Measurements from ENCODE around the gene DCLRE1C. TPM values are rescaled to one million over a fixed set of nuclear protein-coding genes. Genes with fewer than 3 reads are reported as not detected.

Gene DCLRE1C
- total and polyA plus RNA-seq, 9 of the 15 experiments (the other 6 are each of a cell fraction or from before 2014, with no cell fraction given): 8.8 to 22.2 (median 13.9) TPM

- TF ChIP-seq POLR2B (IDR thresholded peaks at IDR 0.05; ENCODE audit: low read depth, partially characterized antibody) (peak; percentile 18), REST (IDR thresholded peaks at IDR 0.05; ENCODE audit: borderline replicate concordance) (no peak), REST (CRISPR knock-in tag; IDR thresholded peaks at IDR 0.05; ENCODE audit: low read depth) (no peak), POLR2H (tag; IDR thresholded peaks at IDR 0.05; ENCODE audit: low read depth) (no peak), POLR2AphosphoS5 (IDR thresholded peaks at IDR 0.05; ENCODE audit: control insufficient read depth, insufficient read depth, low read depth, low read length) (0 out of 2 replicates have a peak, but pooled peaks have one; percentile 33), ZBTB26 (CRISPR knock-in tag; IDR thresholded peaks at IDR 0.05) (no peak), DEAF1 (CRISPR knock-in tag; IDR thresholded peaks at IDR 0.05) (no peak), TCF3 (CRISPR knock-in tag; IDR thresholded peaks at IDR 0.05) (no peak), XRCC5 (IDR thresholded peaks at IDR 0.05; ENCODE audit: low read depth, low read length) (no peak), SUPT5H (IDR thresholded peaks at IDR 0.05) (0 out of 2 replicates have a peak, but pooled peaks have one; percentile 43), POLR2A (conservative IDR thresholded peaks at IDR 0.05) (peak; percentile 46)
- Histone ChIP-seq H3K4me3 (no peak overlapping the region), H3K27ac (ENCODE audit: extremely low read depth, low read depth, low read length) (no peak overlapping the region), H3K9ac (ENCODE audit: insufficient read depth in 1 of 2, low read depth in 2 of 2, low read length in 2 of 2) (no peak overlapping the region), H3K36me3 (ENCODE audit: control insufficient read depth, insufficient read depth, low read length) (peaks cover 88% of the 10 kb centered on the region), H3K4me2 (ENCODE audit: insufficient read depth, low read length) (no peak overlapping the region), H3K79me2 (ENCODE audit: control insufficient read depth, insufficient read depth, low read length) (no peaks in the 10 kb centered on the region), H3K4me1 (replicated peaks in 1 of 2; ENCODE audit: control insufficient read depth in 2 of 2, insufficient read depth in 2 of 2, low read length in 2 of 2) (no peaks in the 10 kb centered on the region), H3K9me3 (replicated peaks; ENCODE audit: control insufficient read depth, insufficient read depth, low read depth, low read length) (peaks cover 7% of the 10 kb centered on the region), H3K9me1 (ENCODE audit: control insufficient read depth, insufficient read depth, low read length) (no peaks in the 10 kb centered on the region), H2AFZ (ENCODE audit: low read depth, low read length) (no peak overlapping the region), H4K20me1 (replicated peaks; ENCODE audit: control insufficient read depth, insufficient read depth, low read length) (no peaks in the 10 kb centered on the region), H3K27me3 (ENCODE audit: control insufficient read depth in 2 of 2, insufficient read depth in 2 of 2, low read length in 2 of 2) (no peaks in the 10 kb centered on the region)
- ChIA-PET POLR2A (no interaction called here), CTCF (ENCODE audit: low intra/inter-chr PET ratio) (no interaction called here)
- FAIRE-seq: no peak
- intact Hi-C loops (cut with micrococcal nuclease) (no loop called here), in situ Hi-C loops (cut with MboI) (no loop called here)
- BruUV-seq (replicated peaks): no TSS peak
- WGBS (ENCODE audit: insufficient coverage, low coverage, missing lambda C conversion rate): 96% methylated on average over 3 of the region's 3 CpGs
- ATAC-seq: no peak
- no peak for DNase-seq (ENCODE audit: extremely low read depth in 1 of 4, low spot score in 3 of 4)
These were observed 42.1 kb downstream of the DCLRE1C start for GRCh38 chr10:14911801-14912200.
